Measurements from ENCODE around the gene DCUN1D2. TPM values are rescaled to one million over a fixed set of nuclear protein-coding genes. Genes with fewer than 3 reads are reported as not detected.

The DCUN1D2 gene
- total RNA-seq, 1 experiment from 2014 or later = 33.0 TPM

GRCh38 chr13:113417836-113418721, 72.4 kb downstream of the DCUN1D2 start:
- Histone ChIP-seq H3F3A (ENCODE audit: insufficient read depth, low read depth) (peaks cover 16% of the 10 kb centered on the region), H4K20me1 (ENCODE audit: insufficient read depth) (no peaks in the 10 kb centered on the region), H3K9me2 (ENCODE audit: insufficient read depth) (no peaks in the 10 kb centered on the region), H3K4me1 (replicated peaks; ENCODE audit: insufficient read depth) (no peaks in the 10 kb centered on the region), H3K27me3 (ENCODE audit: insufficient read depth, low read depth) (peaks cover 30% of the 10 kb centered on the region), H3K9me3 (ENCODE audit: insufficient read depth, low read depth) (no peaks in the 10 kb centered on the region), H3K79me2 (ENCODE audit: low read depth) (no peaks in the 10 kb centered on the region), H3K27ac (no peak overlapping the region), H3K4me2 (no peak overlapping the region), H2AFZ (no peak overlapping the region), H3K36me3 (ENCODE audit: low read depth) (no peaks in the 10 kb centered on the region), H3K4me3 (no peak overlapping the region)
- ChIA-PET CTCF (no interaction called here), POLR2A (ENCODE audit: unreplicated experiment) (interaction anchor here (0.7 kb wide), 2 partner anchors 201 to 707 kb away, joined by 3 to 6 read pairs; no protein-coding TSS in a partner anchor)
- TF ChIP-seq EZH2 (IDR thresholded peaks at IDR 0.05; ENCODE audit: low read depth) = no peak
- no peak for TF ChIP-seq CTCF (conservative IDR thresholded peaks at IDR 0.05)
- intact Hi-C loops (cut with micrococcal nuclease; ENCODE audit: unreplicated experiment) = no loop called here
- no TSS peak for BruUV-seq (replicated peaks)
- no peak for DNase-seq

- Histone ChIP-seq H3K36me3 (ENCODE audit: low read depth) (no peaks in the 10 kb centered on the region), H3K79me2 (ENCODE audit: low read depth) (no peaks in the 10 kb centered on the region), H4K20me1 (ENCODE audit: insufficient read depth) (no peaks in the 10 kb centered on the region), H3K9me3 (ENCODE audit: insufficient read depth, low read depth) (no peaks in the 10 kb centered on the region), H2AFZ (no peak overlapping the region), H3K27me3 (ENCODE audit: insufficient read depth, low read depth) (peaks cover 30% of the 10 kb centered on the region), H3K4me1 (replicated peaks; ENCODE audit: insufficient read depth) (no peaks in the 10 kb centered on the region), H3K9me2 (ENCODE audit: insufficient read depth) (no peaks in the 10 kb centered on the region), H3K27ac (no peak overlapping the region), H3F3A (ENCODE audit: insufficient read depth, low read depth) (peaks cover 16% of the 10 kb centered on the region), H3K4me3 (no peak overlapping the region), H3K4me2 (no peak overlapping the region)
- TF ChIP-seq EZH2 (IDR thresholded peaks at IDR 0.05; ENCODE audit: low read depth) (no peak), CTCF (conservative IDR thresholded peaks at IDR 0.05) (no peak)
- no TSS peak for BruUV-seq (replicated peaks)
- CTCF ChIA-PET = no interaction called here
- DNase-seq = no peak
- intact Hi-C loops (cut with micrococcal nuclease; ENCODE audit: unreplicated experiment) = no loop called here
- POLR2A ChIA-PET (ENCODE audit: unreplicated experiment) = interaction anchor here (0.7 kb wide), 2 partner anchors 201 to 706 kb away, joined by 3 to 6 read pairs; no protein-coding TSS in a partner anchor
These were observed 73.3 kb downstream of the DCUN1D2 start for GRCh38 chr13:113417008-113417751.

GRCh38 chr13:113415825-113416224, 74.7 kb downstream of the DCUN1D2 start:
- no TSS peak for BruUV-seq (replicated peaks)
- intact Hi-C loops (cut with micrococcal nuclease; ENCODE audit: unreplicated experiment) = no loop called here
- POLR2A ChIA-PET (ENCODE audit: unreplicated experiment) = no interaction called here

More at GRCh38 chr13:113415825-113416224, 74.7 kb downstream of the DCUN1D2 start:
- Histone ChIP-seq H3F3A (ENCODE audit: insufficient read depth, low read depth) (peaks cover 25% of the 10 kb centered on the region), H3K36me3 (ENCODE audit: low read depth) (no peaks in the 10 kb centered on the region), H3K9me2 (ENCODE audit: insufficient read depth) (no peaks in the 10 kb centered on the region), H3K79me2 (ENCODE audit: low read depth) (no peaks in the 10 kb centered on the region), H3K27me3 (ENCODE audit: insufficient read depth, low read depth) (peaks cover 30% of the 10 kb centered on the region), H2AFZ (no peak overlapping the region), H3K4me1 (replicated peaks; ENCODE audit: insufficient read depth) (peaks cover 11% of the 10 kb centered on the region), H4K20me1 (ENCODE audit: insufficient read depth) (no peaks in the 10 kb centered on the region), H3K9me3 (ENCODE audit: insufficient read depth, low read depth) (no peaks in the 10 kb centered on the region), H3K27ac (no peak overlapping the region), H3K4me2 (no peak overlapping the region), H3K4me3 (no peak overlapping the region)
- CTCF ChIA-PET = no interaction called here
- TF ChIP-seq EZH2 (IDR thresholded peaks at IDR 0.05; ENCODE audit: low read depth) = no peak
- TF ChIP-seq CTCF (conservative IDR thresholded peaks at IDR 0.05) = no peak
- DNase-seq = no peak
